ENCODE results near the gene RSBN1L. TPM values are rescaled to one million over a fixed set of nuclear protein-coding genes. Genes with fewer than 3 reads are reported as not detected.

RSBN1L gene
- polyA plus RNA-seq, 1 donor from 2014 or later: 8.0 TPM

GRCh38 chr7:77831953-77832352 is 135.7 kb downstream of the RSBN1L start:
- Mint-ChIP-seq H3K4me3 (peak overlapping the region in 2 of 4 donors; percentile 9 to 39), H3K36me3 (no peaks in the 10 kb centered on the region), H3K4me1 (peaks cover 51 to 67% (median 53%) of the 10 kb centered on the region in 3 donors), H3K27ac (peak overlapping the region in 1 of 3 donors; percentile 6), H3K27me3 (no peaks in the 10 kb centered on the region), H3K9me3 (no peaks in the 10 kb centered on the region)

Other genes with a start within 250 kb of the RSBN1L start
- 4.8 TPM for gene PTPN12, start 159.2 kb upstream of the RSBN1L start, polyA plus RNA-seq
- 40.7 TPM for gene TMEM60, start 102.0 kb downstream of the RSBN1L start, polyA plus RNA-seq
- gene PHTF2, start 102.3 kb downstream of the RSBN1L start, polyA plus RNA-seq: 23.3 TPM

Measured in IgD-negative memory B cell (primary cell).